Sigmoid colon (tissue), 4 donors: Measurements from ENCODE around the gene ST6GALNAC1.

Experiments
- EP300 ChIP-seq, 4 donors: sonication (generic); formaldehyde crosslinking; IDR thresholded peaks; one replicate each; pipeline ENCODE4 v1.6.1; 2017; ENCODE audit warnings: antibody characterized with exemption in 4 of 4
- POLR2A ChIP-seq, 2 donors: fragments of 450-650 bp; IDR thresholded peaks; one replicate each; pipeline ENCODE4 v1.6.1; 2016; ENCODE audit warnings: antibody characterized with exemption in 2 of 2, mild to moderate bottlenecking in 2 of 2, moderate library complexity in 2 of 2
- POLR2AphosphoS5 ChIP-seq, 4 donors: sonication (generic); formaldehyde crosslinking; IDR thresholded peaks; one replicate each; pipeline ENCODE4 v1.6.1; 2017; ENCODE audit warnings: antibody characterized with exemption in 4 of 4
- TF ChIP-seq, protein P1 (sequence below), 4 experiments: fragments of 450-650 bp in 3 of 4; fragments of 200-600 bp in 1 of 4; IDR thresholded peaks; one replicate each; pipeline ENCODE4 v1.5.1; 2016 to 2019; ENCODE audit warnings: antibody characterized with exemption in 4 of 4, mild to moderate bottlenecking in 3 of 4, moderate library complexity in 2 of 4

DNA sequence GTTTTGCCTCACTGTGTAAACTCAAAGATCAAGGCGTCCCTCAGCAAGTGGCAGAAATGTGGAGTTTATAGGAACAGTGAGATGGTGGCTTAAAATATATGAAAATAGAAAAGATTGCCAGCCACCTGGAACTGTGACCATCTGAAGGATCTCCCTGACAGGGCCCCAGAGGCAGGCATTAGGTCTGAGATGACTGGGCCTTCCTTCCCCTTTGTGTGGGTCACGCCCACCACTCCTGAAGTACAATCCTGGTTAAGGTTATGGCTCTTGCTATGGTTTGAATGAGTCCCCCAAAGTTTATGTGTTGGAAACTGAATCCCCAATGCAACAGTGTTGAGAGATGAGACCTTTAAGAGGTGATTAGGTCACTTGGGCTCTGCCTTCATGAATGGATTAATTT, 64.3 kb downstream of the ST6GALNAC1 start:
- TF ChIP-seq, protein P1, sequence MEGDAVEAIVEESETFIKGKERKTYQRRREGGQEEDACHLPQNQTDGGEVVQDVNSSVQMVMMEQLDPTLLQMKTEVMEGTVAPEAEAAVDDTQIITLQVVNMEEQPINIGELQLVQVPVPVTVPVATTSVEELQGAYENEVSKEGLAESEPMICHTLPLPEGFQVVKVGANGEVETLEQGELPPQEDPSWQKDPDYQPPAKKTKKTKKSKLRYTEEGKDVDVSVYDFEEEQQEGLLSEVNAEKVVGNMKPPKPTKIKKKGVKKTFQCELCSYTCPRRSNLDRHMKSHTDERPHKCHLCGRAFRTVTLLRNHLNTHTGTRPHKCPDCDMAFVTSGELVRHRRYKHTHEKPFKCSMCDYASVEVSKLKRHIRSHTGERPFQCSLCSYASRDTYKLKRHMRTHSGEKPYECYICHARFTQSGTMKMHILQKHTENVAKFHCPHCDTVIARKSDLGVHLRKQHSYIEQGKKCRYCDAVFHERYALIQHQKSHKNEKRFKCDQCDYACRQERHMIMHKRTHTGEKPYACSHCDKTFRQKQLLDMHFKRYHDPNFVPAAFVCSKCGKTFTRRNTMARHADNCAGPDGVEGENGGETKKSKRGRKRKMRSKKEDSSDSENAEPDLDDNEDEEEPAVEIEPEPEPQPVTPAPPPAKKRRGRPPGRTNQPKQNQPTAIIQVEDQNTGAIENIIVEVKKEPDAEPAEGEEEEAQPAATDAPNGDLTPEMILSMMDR (IDR thresholded peaks at IDR 0.05): no peak
- TF ChIP-seq POLR2A (IDR thresholded peaks at IDR 0.05) (no peak), EP300 (IDR thresholded peaks at IDR 0.05) (no peak), POLR2AphosphoS5 (IDR thresholded peaks at IDR 0.05) (no peak)
